ENCODE results near the gene HHAT. TPM values are rescaled to one million over a fixed set of nuclear protein-coding genes. Genes with fewer than 3 reads are reported as not detected.

HHAT gene
- polyA plus RNA-seq, 1 donor from 2014 or later: 5.3 TPM

GRCh38 chr1:210600421-210601159 lies 271.9 kb downstream of the HHAT start:
- TF ChIP-seq TAF1 (IDR thresholded peaks at IDR 0.05; ENCODE audit: low read depth) (no peak), MXI1 (conservative IDR thresholded peaks at IDR 0.05; ENCODE audit: poor library complexity, severe bottlenecking) (no peak), EZH2 (IDR thresholded peaks at IDR 0.05; ENCODE audit: borderline replicate concordance, insufficient read depth, low read length, poor library complexity, severe bottlenecking) (no peak), EP300 (conservative IDR thresholded peaks at IDR 0.05; ENCODE audit: poor library complexity, severe bottlenecking) (no peak), POLR2AphosphoS5 (IDR thresholded peaks at IDR 0.05) (no peak), RAD21 (conservative IDR thresholded peaks at IDR 0.05) (no peak), REST (IDR thresholded peaks at IDR 0.05; ENCODE audit: borderline replicate concordance) (no peak), SMC3 (conservative IDR thresholded peaks at IDR 0.05; ENCODE audit: poor library complexity) (no peak), CTCF (IDR thresholded peaks at IDR 0.05; ENCODE audit: poor library complexity, severe bottlenecking) (no peak)
- Histone ChIP-seq H2AFZ (ENCODE audit: low read depth, low read length) (no peak overlapping the region), H3K27ac (ENCODE audit: low read length) (no peak overlapping the region)

GRCh38 chr1:210603123-210603522 lies 274.4 kb downstream of the HHAT start:
- Histone ChIP-seq H3K4me2 (ENCODE audit: low read length) (no peak overlapping the region), H3K9me3 (ENCODE audit: low read length) (no peaks in the 10 kb centered on the region), H2AFZ (ENCODE audit: low read depth, low read length) (no peak overlapping the region), H4K20me1 (ENCODE audit: insufficient read depth) (no peaks in the 10 kb centered on the region), H3K9ac (ENCODE audit: low read length) (no peak overlapping the region), H3K27ac (ENCODE audit: low read length) (no peak overlapping the region), H3K79me2 (replicated peaks; ENCODE audit: insufficient read depth, low read length) (no peaks in the 10 kb centered on the region), H3K4me3 (ENCODE audit: low read length) (no peak overlapping the region), H3K9me2 (ENCODE audit: insufficient read depth, low read length) (no peaks in the 10 kb centered on the region), H3K36me3 (ENCODE audit: insufficient read depth, low read length) (no peaks in the 10 kb centered on the region), H3F3A (ENCODE audit: insufficient read depth, low read length, poor library complexity, severe bottlenecking) (no peaks in the 10 kb centered on the region), H3K27me3 (ENCODE audit: insufficient read depth, low read depth, low read length) (no peaks in the 10 kb centered on the region)
- no peak for TF ChIP-seq POLR2AphosphoS5 (IDR thresholded peaks at IDR 0.05)
- TF ChIP-seq CTCF (IDR thresholded peaks at IDR 0.05; ENCODE audit: poor library complexity, severe bottlenecking): no peak
- TF ChIP-seq EZH2 (IDR thresholded peaks at IDR 0.05; ENCODE audit: borderline replicate concordance, insufficient read depth, low read length, poor library complexity, severe bottlenecking): no peak
- TF ChIP-seq EP300 (conservative IDR thresholded peaks at IDR 0.05; ENCODE audit: poor library complexity, severe bottlenecking): no peak
- no peak for TF ChIP-seq SMC3 (conservative IDR thresholded peaks at IDR 0.05; ENCODE audit: poor library complexity)
- TF ChIP-seq RAD21 (conservative IDR thresholded peaks at IDR 0.05): no peak

More at GRCh38 chr1:210600421-210601159, 271.9 kb downstream of the HHAT start:
- H3K27me3 ChIP-seq (ENCODE audit: insufficient read depth, low read depth, low read length): no peaks in the 10 kb centered on the region
- H3K9me2 ChIP-seq (ENCODE audit: insufficient read depth, low read length): no peaks in the 10 kb centered on the region
- no peaks in the 10 kb centered on the region for H3F3A ChIP-seq (ENCODE audit: insufficient read depth, low read length, poor library complexity, severe bottlenecking)
- H4K20me1 ChIP-seq (ENCODE audit: insufficient read depth): no peaks in the 10 kb centered on the region
- no peaks in the 10 kb centered on the region for H3K79me2 ChIP-seq (replicated peaks; ENCODE audit: insufficient read depth, low read length)
- H3K9me3 ChIP-seq (ENCODE audit: low read length): no peaks in the 10 kb centered on the region
- H3K4me3 ChIP-seq (ENCODE audit: low read length): no peak overlapping the region
- H3K4me2 ChIP-seq (ENCODE audit: low read length): no peak overlapping the region
- H3K9ac ChIP-seq (ENCODE audit: low read length): no peak overlapping the region
- no peaks in the 10 kb centered on the region for H3K36me3 ChIP-seq (ENCODE audit: insufficient read depth, low read length)
